MM.1S (cell line): ENCODE results near the gene ELMO1.

Experiments used
- CTCF ChIP-seq: fragments of 300-600 bp; sonication (generic); IDR thresholded peaks from 2 replicates; pipeline ENCODE4 v1.5.1; 2016; ENCODE audit warnings: antibody characterized with exemption, low read length, mixed read lengths
- EZH2 ChIP-seq: fragments of 300-600 bp; sonication (generic); optimal IDR thresholded peaks from 2 replicates; pipeline ENCODE3; 2017; ENCODE audit warnings: low read depth, mild to moderate bottlenecking, antibody characterized with exemption, low read length, mixed read lengths

DNA sequence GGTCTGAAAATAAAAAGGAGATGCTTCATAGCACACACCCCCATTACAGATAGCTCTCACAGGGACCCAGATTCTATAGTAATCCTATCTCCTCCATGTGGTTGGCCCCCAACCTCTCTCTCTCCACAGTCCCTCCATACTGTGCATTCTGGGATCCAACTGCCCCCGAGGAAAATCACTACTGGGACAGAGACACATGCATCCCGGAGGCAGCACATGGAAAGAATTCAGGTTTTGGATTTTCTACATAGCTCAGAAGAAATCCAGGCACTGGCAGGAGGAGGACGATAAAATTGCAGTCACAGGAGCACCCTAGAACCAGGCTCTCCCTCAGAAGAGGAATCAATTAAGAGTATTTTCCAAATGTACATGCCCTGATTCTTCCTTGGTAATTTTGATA lies 239.5 kb downstream of the ELMO1 start:
- no peak for TF ChIP-seq CTCF
- TF ChIP-seq EZH2: no peak
